Natural killer cell treated with Interleukin-12 subunit alpha and Interleukin-12 subunit beta and Interleukin-15 and Interleukin-18, amount 100 ng/mL, for 72 hours (primary cell): ENCODE measurements around the gene SNW1. TPM values are rescaled to one million over a fixed set of nuclear protein-coding genes. Genes with fewer than 3 reads are reported as not detected.
"Not testable (repeated sequence)": the region's sequence is repeated elsewhere in the genome, so short reads cannot be mapped to it uniquely, and the experiment has no call there.

Experiments used
- ATAC-seq, 2 donors: fragments of 150-1000 bp; cut with Tn5 transposase in 1 of 2; sonication (Bioruptor Pico), chemical (Tn5 transposase) in 1 of 2; 2 replicates each; pipeline ENCODE4 v1.10.0; 2021
- DNase-seq: peaks from one replicate; pipeline ENCODE4 v3.0.0; 2022; ENCODE audit warnings: low spot score
- H3K27ac Mint-ChIP-seq, 2 donors: 1 replicate in 1 of 2; 2 replicates in 1 of 2; pipeline ENCODE4 v1.8.0; 2022; ENCODE audit warnings: mixed read lengths in 2 of 2, mild to moderate bottlenecking in 1 of 2, moderate library complexity in 1 of 2
- H3K27me3 Mint-ChIP-seq, 2 donors: 1 replicate in 1 of 2; 2 replicates in 1 of 2; pipeline ENCODE4 v1.8.0; 2022; ENCODE audit warnings: mixed read lengths in 2 of 2
- H3K36me3 Mint-ChIP-seq: one replicate; pipeline ENCODE4 v1.8.0; 2022; ENCODE audit warnings: mixed read lengths
- H3K4me1 Mint-ChIP-seq, 2 donors: 1 replicate in 1 of 2; 2 replicates in 1 of 2; pipeline ENCODE4 v1.8.0; 2022; ENCODE audit warnings: low read depth in 2 of 2, mixed read lengths in 2 of 2, mild to moderate bottlenecking in 1 of 2
- H3K4me3 Mint-ChIP-seq: one replicate; pipeline ENCODE4 v1.8.0; 2022; ENCODE audit warnings: mixed read lengths
- H3K9me3 Mint-ChIP-seq: 2 replicates; pipeline ENCODE4 v1.8.0; 2022; ENCODE audit warnings: mixed read lengths
- total RNA-seq, 2 donors: library from RNA; stranded (reverse); gene quantifications; one replicate each; pipeline ENCODE4 v1.2.3, GENCODE V29; 2022

The SNW1 gene
- 100 to 1,000 TPM in 1 of 2 donors, 10 to 100 TPM in 1; 82.4 to 109 TPM for total RNA-seq

GRCh38 chr14:77760381-77761204 lies at the start of gene SNW1:
Gene SNW1 (minus strand): TSS chr14:77761156. CDS start chr14:77761127, 29 bp downstream.
- Mint-ChIP-seq H3K4me3 (peak within 1 kb of the TSS; percentile 97), H3K27ac (peak within 1 kb of the TSS; percentile 97 to 98), H3K36me3 (peaks cover 18% of the 10 kb centered on the region), H3K4me1 (peaks cover 27% of the 10 kb centered on the region in 2 donors), H3K27me3 (no peaks in the 10 kb centered on the region), H3K9me3 (no peaks in the 10 kb centered on the region)
- ATAC-seq (peak; percentile 95 to 97), DNase-seq (peak; percentile 94)

- Mint-ChIP-seq H3K27ac (no peak overlapping the region), H3K36me3 (no peaks in the 10 kb centered on the region), H3K9me3 (no peaks in the 10 kb centered on the region), H3K4me1 (peaks cover 0 to 3% of the 10 kb centered on the region in 2 donors), H3K27me3 (no peaks in the 10 kb centered on the region), H3K4me3 (no peak overlapping the region)
- DNase-seq (no peak), ATAC-seq (no peak)
These were observed 48.1 kb upstream of the SNW1 start for GRCh38 chr14:77809011-77809410.

- DNase-seq (no peak), ATAC-seq (no peak)
- Mint-ChIP-seq H3K9me3 (no peaks in the 10 kb centered on the region), H3K36me3 (no peaks in the 10 kb centered on the region), H3K27me3 (no peaks in the 10 kb centered on the region), H3K4me1 (peaks cover 0 to 3% of the 10 kb centered on the region in 2 donors), H3K27ac (no peak overlapping the region), H3K4me3 (no peak overlapping the region)
These were observed 47.3 kb upstream of the SNW1 start for GRCh38 chr14:77808250-77808649.

GRCh38 chr14:77805706-77806105 lies 44.8 kb upstream of the SNW1 start:
- Mint-ChIP-seq H3K27ac (no peak overlapping the region), H3K27me3 (no peaks in the 10 kb centered on the region), H3K36me3 (no peaks in the 10 kb centered on the region), H3K9me3 (no peaks in the 10 kb centered on the region), H3K4me3 (no peak overlapping the region), H3K4me1 (no peaks in the 10 kb centered on the region)
- ATAC-seq, result no peak
- no peak for DNase-seq

GRCh38 chr14:77804592-77804991 lies 43.6 kb upstream of the SNW1 start:
- Mint-ChIP-seq H3K4me3 (no peak overlapping the region), H3K9me3 (no peaks in the 10 kb centered on the region), H3K36me3 (no peaks in the 10 kb centered on the region), H3K27ac (no peak overlapping the region), H3K4me1 (peaks cover 3 to 4% of the 10 kb centered on the region in 2 donors), H3K27me3 (no peaks in the 10 kb centered on the region)
- DNase-seq, result no peak
- no peak for ATAC-seq

GRCh38 chr14:77800814-77801213 lies 39.9 kb upstream of the SNW1 start:
- peak overlapping the region; percentile 87 for H3K4me3 Mint-ChIP-seq
- no peaks in the 10 kb centered on the region for H3K36me3 Mint-ChIP-seq
- H3K4me1 Mint-ChIP-seq, result peaks cover 3 to 4% of the 10 kb centered on the region in 2 donors
- ATAC-seq (no peak), DNase-seq (no peak)
- no peaks in the 10 kb centered on the region for H3K27me3 Mint-ChIP-seq
- peak overlapping the region; percentile 72 to 86 for H3K27ac Mint-ChIP-seq
- H3K9me3 Mint-ChIP-seq, result no peaks in the 10 kb centered on the region

GRCh38 chr14:77799863-77800730 lies 39.1 kb upstream of the SNW1 start, which contains the start of gene ADCK1:
Gene ADCK1 (plus strand): TSS chr14:77800109. CDS start chr14:77818979, 18,870 bp downstream.
- Mint-ChIP-seq H3K9me3 (no peaks in the 10 kb centered on the region), H3K27me3 (no peaks in the 10 kb centered on the region), H3K36me3 (no peaks in the 10 kb centered on the region), H3K4me1 (peaks cover 3 to 4% of the 10 kb centered on the region in 2 donors), H3K27ac (peak within 1 kb of the TSS; percentile 72 to 86), H3K4me3 (peak within 1 kb of the TSS; percentile 87)
- DNase-seq (peak; percentile 87), ATAC-seq (peak; percentile 94 to 95)

- Mint-ChIP-seq H3K4me3 (peak overlapping the region; percentile 87), H3K27ac (peak overlapping the region; percentile 72 to 86)
- not testable (repeated sequence) for H3K4me1 Mint-ChIP-seq, H3K9me3 Mint-ChIP-seq, ATAC-seq, H3K36me3 Mint-ChIP-seq, H3K27me3 Mint-ChIP-seq, DNase-seq
These were observed 38.5 kb upstream of the SNW1 start for GRCh38 chr14:77799456-77799855.

- DNase-seq (no peak), ATAC-seq (no peak)
- H3K27me3 Mint-ChIP-seq, result peaks cover 6 to 7% of the 10 kb centered on the region in 2 donors
- no peak overlapping the region for H3K27ac Mint-ChIP-seq
- no peaks in the 10 kb centered on the region for H3K4me1 Mint-ChIP-seq
- no peak overlapping the region for H3K4me3 Mint-ChIP-seq
- H3K9me3 Mint-ChIP-seq, result no peaks in the 10 kb centered on the region
- H3K36me3 Mint-ChIP-seq, result no peaks in the 10 kb centered on the region
These were observed 33.4 kb upstream of the SNW1 start for GRCh38 chr14:77794357-77794756.

- H3K27me3 Mint-ChIP-seq, H3K27ac Mint-ChIP-seq, H3K9me3 Mint-ChIP-seq, H3K4me1 Mint-ChIP-seq, DNase-seq, H3K4me3 Mint-ChIP-seq, ATAC-seq, H3K36me3 Mint-ChIP-seq: not testable (repeated sequence)
These were observed 32.3 kb upstream of the SNW1 start for GRCh38 chr14:77793255-77793654.

- no peaks in the 10 kb centered on the region for H3K4me1 Mint-ChIP-seq
- H3K4me3 Mint-ChIP-seq, result no peak overlapping the region
- DNase-seq, result no peak
- H3K27me3 Mint-ChIP-seq, result peaks cover 7 to 9% of the 10 kb centered on the region in 2 donors
- no peak overlapping the region for H3K27ac Mint-ChIP-seq
- H3K36me3 Mint-ChIP-seq, result no peaks in the 10 kb centered on the region
- H3K9me3 Mint-ChIP-seq, result no peaks in the 10 kb centered on the region
- no peak for ATAC-seq
These were observed 30.3 kb upstream of the SNW1 start for GRCh38 chr14:77791225-77791600.

GRCh38 chr14:77790566-77791224 lies 29.7 kb upstream of the SNW1 start:
- peaks cover 7 to 9% of the 10 kb centered on the region in 2 donors for H3K27me3 Mint-ChIP-seq

GRCh38 chr14:77786148-77786547 lies 25.2 kb upstream of the SNW1 start:
- DNase-seq, result no peak
- no peak overlapping the region for H3K27ac Mint-ChIP-seq
- H3K4me1 Mint-ChIP-seq, result no peaks in the 10 kb centered on the region
- ATAC-seq, result no peak
- no peaks in the 10 kb centered on the region for H3K9me3 Mint-ChIP-seq
- H3K4me3 Mint-ChIP-seq, result no peak overlapping the region
- peaks cover 7 to 9% of the 10 kb centered on the region in 2 donors for H3K27me3 Mint-ChIP-seq
- H3K36me3 Mint-ChIP-seq, result no peaks in the 10 kb centered on the region

More at GRCh38 chr14:77790566-77791224, 29.7 kb upstream of the SNW1 start:
- no peak overlapping the region for H3K4me3 Mint-ChIP-seq
- H3K27ac Mint-ChIP-seq, result no peak overlapping the region
- no peaks in the 10 kb centered on the region for H3K4me1 Mint-ChIP-seq
- no peaks in the 10 kb centered on the region for H3K9me3 Mint-ChIP-seq
- no peak for ATAC-seq
- H3K36me3 Mint-ChIP-seq, result no peaks in the 10 kb centered on the region
- no peak for DNase-seq
